ENCODE data around the gene SLC17A2.

The SLC17A2 gene, protein sequence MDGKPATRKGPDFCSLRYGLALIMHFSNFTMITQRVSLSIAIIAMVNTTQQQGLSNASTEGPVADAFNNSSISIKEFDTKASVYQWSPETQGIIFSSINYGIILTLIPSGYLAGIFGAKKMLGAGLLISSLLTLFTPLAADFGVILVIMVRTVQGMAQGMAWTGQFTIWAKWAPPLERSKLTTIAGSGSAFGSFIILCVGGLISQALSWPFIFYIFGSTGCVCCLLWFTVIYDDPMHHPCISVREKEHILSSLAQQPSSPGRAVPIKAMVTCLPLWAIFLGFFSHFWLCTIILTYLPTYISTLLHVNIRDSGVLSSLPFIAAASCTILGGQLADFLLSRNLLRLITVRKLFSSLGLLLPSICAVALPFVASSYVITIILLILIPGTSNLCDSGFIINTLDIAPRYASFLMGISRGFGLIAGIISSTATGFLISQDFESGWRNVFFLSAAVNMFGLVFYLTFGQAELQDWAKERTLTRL

GRCh38 chr6:25930532-25931410 is at the start of gene SLC17A2:
SLC17A2 (minus strand) TSS chr6:25930691; CDS start chr6:25925796, 4,895 bp downstream.
- no peak for DNase-seq (ENCODE audit: low spot score)

GRCh38 chr6:25975923-25976560 is 45.6 kb upstream of the SLC17A2 start:
- no peak for DNase-seq (ENCODE audit: low spot score)

GRCh38 chr6:25973923-25974555 is 43.5 kb upstream of the SLC17A2 start:
- DNase-seq (ENCODE audit: low spot score): no peak

DNA sequence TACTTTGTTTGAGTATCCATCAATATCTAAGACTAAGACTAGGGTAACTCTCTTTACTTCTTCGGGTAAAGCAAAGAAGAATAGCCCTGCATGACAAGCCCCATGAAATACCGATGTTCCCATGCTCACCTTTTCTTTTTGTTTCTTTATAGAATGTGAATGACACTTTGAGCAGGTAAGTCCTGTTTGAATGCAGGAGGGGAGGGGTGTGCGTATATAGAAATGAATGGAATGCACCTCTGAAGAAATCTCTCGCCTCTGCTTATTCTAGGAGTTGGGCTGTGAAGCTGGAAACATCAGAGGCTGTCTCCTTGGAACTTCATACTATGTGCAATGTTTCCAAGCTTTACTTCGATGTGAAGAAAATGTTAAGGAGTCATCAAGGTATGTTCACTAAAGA is 42.4 kb upstream of the SLC17A2 start:
- DNase-seq (ENCODE audit: low spot score): no peak

DNA sequence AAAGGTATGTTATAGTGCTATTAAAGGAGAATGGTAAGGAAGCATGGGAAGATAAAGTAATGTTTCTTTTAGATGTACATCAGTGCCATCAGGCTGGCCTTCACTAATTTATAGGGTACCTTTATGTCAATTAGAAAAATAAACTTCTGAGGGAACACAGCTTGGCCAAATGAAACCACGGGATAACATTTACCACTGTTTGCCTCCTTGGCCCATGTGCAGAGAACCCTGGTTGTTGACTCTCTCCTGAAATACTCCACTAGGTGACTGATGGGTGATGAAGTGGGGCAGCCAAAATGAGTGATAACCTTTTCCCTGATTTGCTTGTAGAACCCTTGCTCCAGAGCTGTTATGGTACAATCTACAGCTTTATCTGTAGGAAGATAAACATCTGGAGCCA is 41.6 kb upstream of the SLC17A2 start:
- DNase-seq (ENCODE audit: low spot score): no peak

DNA sequence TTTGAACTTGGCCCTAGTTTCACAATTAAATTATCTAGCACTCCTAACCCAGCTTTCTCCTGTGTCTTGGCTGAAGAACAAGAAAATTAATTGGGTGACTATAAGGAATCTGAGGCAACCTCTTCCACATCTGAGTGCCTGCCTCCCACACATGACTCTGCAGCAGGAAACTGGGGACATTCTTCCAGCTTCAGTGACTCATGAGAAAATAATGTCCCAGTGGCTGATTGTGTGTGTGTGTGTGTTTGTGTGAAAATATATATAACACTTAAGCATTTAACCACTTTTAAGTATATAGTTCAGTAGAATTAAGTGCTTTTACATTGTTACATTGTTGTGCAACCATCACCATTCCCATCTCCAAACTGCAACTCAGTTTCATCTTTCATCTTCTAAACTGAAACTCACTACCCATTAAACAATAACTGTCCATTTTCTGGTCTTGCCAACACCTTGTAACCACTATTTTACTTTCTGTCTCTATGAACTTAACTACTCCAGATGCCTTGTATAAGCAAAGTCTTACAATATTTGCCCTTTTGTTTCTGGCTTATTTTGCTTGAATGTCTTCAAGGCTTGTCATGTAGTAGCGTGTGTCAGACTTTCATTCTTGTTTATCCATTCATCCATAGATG is 40.8 kb upstream of the SLC17A2 start:
- peak; percentile 89 for DNase-seq (ENCODE audit: low spot score)

GRCh38 chr6:25968769-25969168 is 38.3 kb upstream of the SLC17A2 start:
- DNase-seq (ENCODE audit: low spot score): no peak

- DNase-seq (ENCODE audit: low spot score): no peak
These were observed 36.2 kb upstream of the SLC17A2 start for GRCh38 chr6:25966711-25967110.

- DNase-seq (ENCODE audit: low spot score): no peak
These were observed 34.6 kb upstream of the SLC17A2 start for GRCh38 chr6:25965058-25965457.

DNA sequence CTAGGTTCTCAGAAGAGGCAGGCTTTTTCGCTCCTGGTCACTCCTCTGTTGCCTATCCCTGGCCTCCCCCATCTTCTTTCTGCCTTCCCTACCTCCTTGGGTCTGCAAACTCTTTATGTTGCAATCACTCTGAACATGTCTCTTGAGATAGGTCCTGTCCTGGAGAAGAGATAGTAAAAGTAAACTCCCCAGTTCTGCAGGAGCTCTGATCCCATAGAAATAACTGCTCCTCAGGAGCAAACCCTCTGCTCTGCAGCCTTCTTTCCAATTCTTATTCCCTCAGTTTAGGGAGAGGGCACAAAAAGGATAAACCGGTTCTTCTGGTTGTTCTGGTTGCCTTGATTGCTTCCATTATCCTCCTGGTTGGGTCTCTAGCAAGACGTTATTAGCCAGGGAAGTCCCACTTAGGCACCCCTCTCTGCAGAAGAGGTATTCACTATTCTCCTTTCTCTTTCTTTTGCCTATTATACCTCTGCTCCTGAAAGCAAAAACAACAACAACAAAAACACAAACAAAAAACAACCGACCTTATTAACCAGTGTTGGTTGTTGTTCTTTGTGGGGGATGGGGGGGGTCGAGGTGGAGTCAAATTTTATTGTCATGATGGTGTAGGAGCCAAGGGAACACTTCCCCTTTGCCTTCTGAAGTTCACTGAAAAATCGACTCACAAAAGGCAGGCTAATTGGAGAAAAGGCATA is 33.1 kb upstream of the SLC17A2 start:
- DNase-seq (ENCODE audit: low spot score): peak; percentile 30

GRCh38 chr6:25962149-25963127 is 31.9 kb upstream of the SLC17A2 start, which contains the start of gene TRIM38:
TRIM38 (plus strand) TSS chr6:25962802; CDS start chr6:25966523, 3,721 bp downstream.
- DNase-seq (ENCODE audit: low spot score): peak; percentile 95

GRCh38 chr6:25961619-25962148 is 31.2 kb upstream of the SLC17A2 start:
- no peak for DNase-seq (ENCODE audit: low spot score)

DNA sequence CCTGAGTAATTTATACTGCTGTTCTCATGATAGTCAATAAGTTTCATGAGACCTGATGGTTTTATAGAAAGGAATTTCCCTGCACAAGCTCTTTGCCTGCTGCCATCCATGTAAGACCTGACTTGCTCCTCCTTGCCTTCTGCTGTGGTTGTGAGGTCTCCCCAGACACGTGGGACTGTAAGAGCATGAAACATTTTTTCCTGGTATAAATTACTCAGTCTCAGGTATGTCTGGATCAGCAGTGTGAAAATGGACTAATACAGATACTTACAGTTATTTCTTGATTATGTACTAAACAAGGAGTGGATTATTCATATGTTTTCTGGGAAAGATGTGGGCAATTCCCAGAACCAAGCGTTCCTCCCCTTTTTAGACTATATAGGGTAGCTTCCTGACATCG is 30.2 kb upstream of the SLC17A2 start:
- no peak for DNase-seq (ENCODE audit: low spot score)

- no peak for DNase-seq (ENCODE audit: low spot score)
These were observed 29.5 kb upstream of the SLC17A2 start for GRCh38 chr6:25959890-25960536.

DNA sequence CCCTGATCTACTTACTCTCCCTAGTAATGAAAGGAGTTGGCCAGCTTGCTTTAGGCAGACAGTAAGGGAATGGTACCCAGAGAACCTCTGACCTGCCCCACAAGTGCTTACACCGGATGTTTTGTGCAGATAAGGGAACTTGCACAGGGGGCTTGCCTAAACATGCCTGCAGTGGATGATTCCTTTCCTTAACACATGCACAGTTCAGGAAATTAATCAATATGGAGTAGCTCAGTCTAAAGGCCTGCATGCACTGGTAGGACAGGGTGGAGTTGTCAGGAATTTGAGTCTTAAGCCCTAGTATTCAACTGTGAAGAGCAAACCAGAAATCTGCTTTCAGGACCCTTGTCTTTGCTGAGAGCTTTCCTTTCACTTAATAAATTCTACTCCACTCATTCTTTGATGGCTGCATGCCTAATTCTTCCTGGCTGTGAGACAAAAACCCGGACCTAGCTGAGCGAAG is 28.2 kb upstream of the SLC17A2 start:
- no peak for DNase-seq (ENCODE audit: low spot score)

DNA sequence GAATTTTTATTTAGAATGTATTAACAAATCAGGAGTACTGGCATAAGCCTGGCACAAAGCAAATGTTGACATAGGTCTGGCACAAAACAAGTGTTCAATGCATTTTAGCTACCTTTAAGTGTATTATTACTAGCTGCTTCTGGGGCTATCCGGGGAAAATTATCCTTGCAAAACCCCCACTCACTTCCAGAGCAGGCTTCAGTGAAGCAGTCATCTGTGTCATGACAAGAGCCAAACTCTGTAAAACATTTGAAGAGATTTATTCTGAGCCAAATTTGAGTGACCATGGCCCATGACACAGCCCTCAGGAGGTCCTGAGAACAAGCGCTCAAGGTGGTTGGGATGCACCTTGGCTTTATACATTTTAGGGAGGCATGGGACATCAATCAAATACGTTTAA is 25.7 kb upstream of the SLC17A2 start:
- no peak for DNase-seq (ENCODE audit: low spot score)

GRCh38 chr6:25954756-25955155 is 24.3 kb upstream of the SLC17A2 start:
- no peak for DNase-seq (ENCODE audit: low spot score)

- no peak for DNase-seq (ENCODE audit: low spot score)
These were observed 23.2 kb upstream of the SLC17A2 start for GRCh38 chr6:25953733-25954132.

DNA sequence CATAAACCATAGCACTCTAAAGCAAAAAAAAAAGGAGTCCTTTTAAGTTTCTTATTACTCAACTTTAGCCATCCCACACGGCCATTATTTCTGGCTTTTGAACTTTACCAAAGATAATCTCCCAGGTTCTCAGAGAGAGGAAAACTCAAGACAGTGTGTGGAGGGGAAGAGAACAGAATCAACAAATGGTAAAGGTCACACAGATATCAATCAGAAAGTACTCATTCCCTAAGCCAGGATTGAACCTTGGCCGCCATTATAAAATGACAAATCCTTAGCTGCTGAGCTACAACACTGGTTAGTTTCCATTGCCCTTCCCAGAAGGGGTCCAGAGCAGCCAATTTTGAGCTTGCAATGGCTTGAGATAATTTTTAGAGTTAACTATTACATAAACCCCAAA is 22.0 kb upstream of the SLC17A2 start:
- DNase-seq (ENCODE audit: low spot score): no peak
